HEK293T (cell line): ENCODE data around the gene ASPSCR1.

Experiments
- CTBP1 ChIP-seq: fragments of 450-650 bp; IDR thresholded peaks from 2 replicates; pipeline ENCODE4 v1.6.1; 2016; ENCODE audit warnings: borderline replicate concordance
- ELF4 ChIP-seq: fragments of 450-650 bp; IDR thresholded peaks from 2 replicates; pipeline ENCODE4 v1.6.1; 2017; ENCODE audit warnings: antibody characterized with exemption
- FOXM1 ChIP-seq: fragments of 450-650 bp; IDR thresholded peaks from 2 replicates; pipeline ENCODE4 v1.6.1; 2017; ENCODE audit warnings: mild to moderate bottlenecking, borderline replicate concordance
- L3MBTL2 ChIP-seq: fragments of 450-650 bp; conservative IDR thresholded peaks from 2 replicates; pipeline ENCODE4 v1.6.1; 2016; ENCODE audit warnings: mild to moderate bottlenecking
- SP1 ChIP-seq: fragments of 450-650 bp; IDR thresholded peaks from 2 replicates; pipeline ENCODE4 v1.6.1; 2017

- no peak for TF ChIP-seq L3MBTL2
- TF ChIP-seq SP1 = no peak
- TF ChIP-seq FOXM1 = no peak
- TF ChIP-seq ELF4 = no peak
- no peak for TF ChIP-seq CTBP1
Observed at GRCh38 chr17:82016061-82016874, 38.8 kb downstream of the ASPSCR1 start.
